ENCODE measurements around the gene C21orf91.

- no peak for TF ChIP-seq POLR2A (IDR thresholded peaks at IDR 0.05)
- TF ChIP-seq EP300 (IDR thresholded peaks at IDR 0.05), result no peak
Observed at GRCh38 chr21:17784180-17784598, 35.0 kb downstream of the C21orf91 start.
